CD4-positive, alpha-beta T cell (primary cell): ENCODE results near the gene PODXL. TPM values are rescaled to one million over a fixed set of nuclear protein-coding genes. Genes with fewer than 3 reads are reported as not detected.

Experiments used
- ATAC-seq: fragments of 200-7000 bp; cut with Tn5 transposase; one replicate; pipeline ENCODE4 v1.10.0; 2022; ENCODE audit warnings: mild to moderate bottlenecking; ENCODE audit not compliant: poor library complexity
- CTCF ChIA-PET: fragments of 350-600 bp; sonication (Branson Sonifier 250); formaldehyde crosslinking; loops from one replicate; lab custom pipeline; 2021; ENCODE audit warnings: antibody characterized with exemption, inconsistent platforms; lab: Charles Lee
- POLR2A ChIA-PET: fragments of 350-600 bp; sonication (Branson Sonifier 250); formaldehyde crosslinking; loops from one replicate; lab custom pipeline; 2021; ENCODE audit warnings: antibody characterized with exemption, inconsistent platforms; lab: Charles Lee
- DNase-seq, 14 experiments: peaks; one replicate each; pipeline ENCODE4 v3.0.0-alpha.2; 2013 to 2020; ENCODE audit warnings: mixed read lengths in 2 of 14
- H3K27ac ChIP-seq, 2 donors: one replicate each; pipeline versions ENCODE4 v1.5.1 to v1.7.0; 2013; ENCODE audit warnings: low read length in 2 of 2, low read depth in 1 of 2, mild to moderate bottlenecking in 1 of 2
- H3K27me3 ChIP-seq, 2 experiments: 1 replicate in 1 of 2; 2 replicates in 1 of 2; pipeline versions ENCODE4 v1.6.1 to v1.7.0; 2013; ENCODE audit warnings: low read length in 2 of 2, control low read depth in 1 of 2, mild to moderate bottlenecking in 1 of 2, moderate library complexity in 1 of 2; ENCODE audit not compliant: insufficient read depth in 2 of 2, control insufficient read depth in 1 of 2
- H3K36me3 ChIP-seq: one replicate; pipeline ENCODE4 v1.6.1; 2013; ENCODE audit warnings: low read length, control low read depth; ENCODE audit not compliant: insufficient read depth
- H3K4me1 ChIP-seq: one replicate; pipeline ENCODE4 v1.6.1; 2013; ENCODE audit warnings: low read length, control low read depth; ENCODE audit not compliant: insufficient read depth
- H3K4me3 ChIP-seq: one replicate; pipeline ENCODE4 v1.5.1; 2013; ENCODE audit warnings: mild to moderate bottlenecking, low read length, moderate library complexity
- H3K9me3 ChIP-seq, 2 experiments: 1 replicate in 1 of 2; 2 replicates in 1 of 2; pipeline versions ENCODE4 v1.6.1 to v1.7.0; 2013; ENCODE audit warnings: low read length in 2 of 2, mild to moderate bottlenecking in 2 of 2, control low read depth in 1 of 2, moderate library complexity in 1 of 2; ENCODE audit not compliant: control insufficient read depth in 1 of 2, insufficient read depth in 1 of 2
- H3K27ac Mint-ChIP-seq: one replicate; pipeline ENCODE4 v1.8.0; 2020; ENCODE audit warnings: mixed read lengths
- H3K27me3 Mint-ChIP-seq: one replicate; pipeline ENCODE4 v1.8.0; 2021; ENCODE audit warnings: mixed read lengths
- H3K36me3 Mint-ChIP-seq: one replicate; pipeline ENCODE4 v1.8.0; 2021; ENCODE audit warnings: low read depth, mixed read lengths
- H3K4me1 Mint-ChIP-seq: one replicate; pipeline ENCODE4 v1.8.0; 2021; ENCODE audit warnings: low read depth, mixed read lengths
- H3K4me3 Mint-ChIP-seq: one replicate; pipeline ENCODE4 v1.8.0; 2020; ENCODE audit warnings: mild to moderate bottlenecking, mixed read lengths
- H3K9me3 Mint-ChIP-seq: one replicate; pipeline ENCODE4 v1.8.0; 2020; ENCODE audit warnings: mixed read lengths
- CTCF ChIP-seq: fragments of 200-600 bp; IDR thresholded peaks from one replicate; pipeline ENCODE4 v1.8.0; 2022; ENCODE audit warnings: antibody characterized with exemption, mild to moderate bottlenecking
- intact Hi-C, 2 experiments: fragments of 100-400 bp; cut with DNase I in 1 of 2; cut with micrococcal nuclease in 1 of 2; formaldehyde crosslinking; loops; one replicate each; pipeline versions ENCODE4 v1.15.1 to v1.9.0; 2023 to 2025; cut with DNase I, micrococcal nuclease
- total RNA-seq, 174 experiments: library from RNA in 2 of 174; stranded (reverse) in 2 of 174; gene quantifications; one replicate each; pipeline ENCODE4 v1.2.3 and lab custom pipeline; 2021 to 2026

The PODXL gene
- total RNA-seq, 2 experiments from 2014 or later, result 0.16 to 0.47 TPM

- no peaks in the 10 kb centered on the region for H3K9me3 ChIP-seq
- H3K36me3 ChIP-seq, result no peaks in the 10 kb centered on the region
- H3K27ac Mint-ChIP-seq, result no peak overlapping the region
- no peak overlapping the region for H3K27ac ChIP-seq
- H3K36me3 Mint-ChIP-seq, result no peaks in the 10 kb centered on the region
- no peaks in the 10 kb centered on the region for H3K27me3 Mint-ChIP-seq
- CTCF ChIA-PET, result no interaction called here
- no peak overlapping the region for H3K4me3 ChIP-seq
- no peaks in the 10 kb centered on the region for H3K9me3 Mint-ChIP-seq
- no peak for TF ChIP-seq CTCF
- no peaks in the 10 kb centered on the region for H3K4me1 ChIP-seq
- no peak overlapping the region for H3K4me3 Mint-ChIP-seq
- H3K27me3 ChIP-seq, result peaks cover 0 to 4% of the 10 kb centered on the region in 2 experiments
- no peaks in the 10 kb centered on the region for H3K4me1 Mint-ChIP-seq
- no peak for ATAC-seq
- intact Hi-C loops, result no loop called here
- DNase-seq, result no peak
- POLR2A ChIA-PET, result interaction anchor here (0.6 kb wide), 1 partner anchor 14 kb away, joined by 3 read pairs; no protein-coding TSS in a partner anchor
Measured at GRCh38 chr7:131586259-131586658, 29.8 kb upstream of the PODXL start.

- POLR2A ChIA-PET, result no interaction called here
- H3K27ac ChIP-seq, result no peak overlapping the region
- Mint-ChIP-seq H3K4me1 (no peaks in the 10 kb centered on the region), H3K9me3 (no peaks in the 10 kb centered on the region), H3K36me3 (no peaks in the 10 kb centered on the region), H3K27ac (no peak overlapping the region), H3K27me3 (no peaks in the 10 kb centered on the region), H3K4me3 (no peak overlapping the region)
- no peak for ATAC-seq
- CTCF ChIA-PET, result no interaction called here
- H3K4me1 ChIP-seq, result no peaks in the 10 kb centered on the region
- TF ChIP-seq CTCF, result no peak
- DNase-seq, result no peak
- H3K4me3 ChIP-seq, result no peak overlapping the region
- intact Hi-C loops, result no loop called here
- H3K27me3 ChIP-seq, result peaks cover 0 to 4% of the 10 kb centered on the region in 2 experiments
- H3K9me3 ChIP-seq, result no peaks in the 10 kb centered on the region
- no peaks in the 10 kb centered on the region for H3K36me3 ChIP-seq
Measured at GRCh38 chr7:131583430-131583829, 27.0 kb upstream of the PODXL start.

GRCh38 chr7:131581241-131582051, 25.0 kb upstream of the PODXL start:
- Histone ChIP-seq H3K4me1 (no peaks in the 10 kb centered on the region), H3K9me3 (no peaks in the 10 kb centered on the region), H3K27ac (no peak overlapping the region), H3K4me3 (no peak overlapping the region), H3K36me3 (no peaks in the 10 kb centered on the region), H3K27me3 (peaks cover 0 to 4% of the 10 kb centered on the region in 2 experiments)
- intact Hi-C loops, result no loop called here
- Mint-ChIP-seq H3K9me3 (no peaks in the 10 kb centered on the region), H3K27me3 (no peaks in the 10 kb centered on the region), H3K27ac (no peak overlapping the region), H3K4me3 (no peak overlapping the region), H3K4me1 (no peaks in the 10 kb centered on the region), H3K36me3 (no peaks in the 10 kb centered on the region)
- TF ChIP-seq CTCF, result no peak
- DNase-seq, result no peak
- ChIA-PET CTCF (no interaction called here), POLR2A (no interaction called here)
- no peak for ATAC-seq
